Esophagus (tissue), 2 donors: ENCODE results near the gene PBX3. TPM values are rescaled to one million over a fixed set of nuclear protein-coding genes. Genes with fewer than 3 reads are reported as not detected.

Experiments
- H3K27ac ChIP-seq, 2 donors: one replicate each; pipeline ENCODE4 v1.5.1; 2013; ENCODE audit warnings: low read depth in 2 of 2, mild to moderate bottlenecking in 2 of 2, inconsistent platforms in 1 of 2, low read length in 1 of 2, moderate library complexity in 1 of 2
- H3K27me3 ChIP-seq, 2 donors: one replicate each; pipeline ENCODE4 v1.6.1; 2013; ENCODE audit warnings: low read length in 2 of 2, control low read depth in 1 of 2, mild to moderate bottlenecking in 1 of 2; ENCODE audit not compliant: insufficient read depth in 2 of 2, control insufficient read depth in 1 of 2
- H3K36me3 ChIP-seq, 2 donors: one replicate each; pipeline ENCODE4 v1.6.1; 2013; ENCODE audit warnings: low read length in 1 of 2; ENCODE audit not compliant: control insufficient read depth in 2 of 2, insufficient read depth in 2 of 2
- H3K4me1 ChIP-seq, 2 donors: one replicate each; pipeline ENCODE4 v1.6.1; 2013; ENCODE audit warnings: low read length in 1 of 2; ENCODE audit not compliant: control insufficient read depth in 2 of 2, insufficient read depth in 2 of 2
- H3K4me3 ChIP-seq, 2 donors: one replicate each; pipeline ENCODE4 v1.5.1; 2013; ENCODE audit warnings: low read length in 2 of 2, mild to moderate bottlenecking in 2 of 2, low read depth in 1 of 2, moderate library complexity in 1 of 2
- H3K9me3 ChIP-seq, 2 donors: one replicate each; pipeline ENCODE4 v1.6.1; 2013; ENCODE audit warnings: mild to moderate bottlenecking in 2 of 2, low read depth in 1 of 2, low read length in 1 of 2, moderate library complexity in 1 of 2; ENCODE audit not compliant: control insufficient read depth in 2 of 2, insufficient read depth in 1 of 2
- WGBS, 2 donors: extraction: QIAGEN DNeasy Blood & Tissue Kit; methylation state at CpG; one replicate each; pipeline ENCODE4 v1.1.7; 2013; 5-methylcytosine and 5-hydroxymethylcytosine counted together
- polyA plus RNA-seq, 2 donors: library from polyadenylated mRNA; stranded (reverse); fragments of 200-250 nt; gene quantifications; one replicate each; pipeline ENCODE4 v1.2.3, GENCODE V29; 2013
- donor health status: healthy with polysubstance abuse.
- donor health status: Bipolar disorder and iron deficiency.

PBX3 gene
- polyA plus RNA-seq, 2 donors: 3.5 to 6.9 TPM

GRCh38 chr9:125747765-125748445 lies 732 bp downstream of the PBX3 start:
- H3K4me1 ChIP-seq: peaks cover 0 to 2% of the 10 kb centered on the region in 2 donors
- H3K9me3 ChIP-seq: no peaks in the 10 kb centered on the region
- H3K27me3 ChIP-seq: no peaks in the 10 kb centered on the region
- peak overlapping the region; percentile 90 to 91 for H3K27ac ChIP-seq
- 0 to 1% methylated on average over 53 to 88 of the region's 88 CpGs for WGBS, 2 donors
- H3K36me3 ChIP-seq: no peaks in the 10 kb centered on the region
- H3K4me3 ChIP-seq: peak overlapping the region; percentile 83 to 88

DNA sequence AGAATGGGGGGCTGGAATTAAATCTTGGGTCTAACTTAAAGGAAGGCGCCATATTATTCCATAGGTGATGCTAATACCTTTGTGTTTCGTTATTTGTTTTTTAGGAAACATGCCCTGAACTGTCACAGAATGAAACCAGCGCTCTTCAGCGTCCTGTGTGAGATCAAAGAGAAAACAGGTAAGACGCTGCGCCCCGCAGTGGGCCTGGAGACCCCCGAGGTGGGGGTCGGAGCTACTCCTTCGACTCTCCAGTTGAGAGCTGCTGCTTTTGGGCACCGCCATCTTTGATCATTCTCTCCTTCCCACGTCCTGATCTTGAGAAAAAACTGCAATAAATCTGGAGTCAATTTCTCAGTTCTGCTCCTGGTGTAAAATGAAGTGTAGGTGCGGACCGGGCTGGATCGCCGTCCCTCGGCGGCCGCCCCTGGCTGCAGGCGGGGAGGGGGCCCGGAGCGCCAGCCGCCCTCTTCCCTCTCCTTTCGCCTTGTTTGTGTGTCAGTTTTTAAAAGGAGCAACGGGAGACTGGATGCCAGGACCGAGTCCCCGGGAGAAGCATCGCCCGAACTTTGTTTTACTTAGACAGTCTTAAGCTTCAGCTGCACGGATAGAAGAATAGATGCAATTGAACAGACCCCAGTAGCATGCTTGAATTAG lies 1.4 kb downstream of the PBX3 start:
- Histone ChIP-seq H3K4me3 (peak overlapping the region; percentile 83 to 88), H3K36me3 (no peaks in the 10 kb centered on the region), H3K4me1 (peaks cover 0 to 2% of the 10 kb centered on the region in 2 donors), H3K27ac (peak overlapping the region; percentile 90 to 91), H3K9me3 (no peaks in the 10 kb centered on the region), H3K27me3 (no peaks in the 10 kb centered on the region)
- WGBS, 2 donors: 29 to 31% methylated on average over 30 of the region's 30 CpGs

GRCh38 chr9:125749287-125749935 lies 2.2 kb downstream of the PBX3 start:
- H3K36me3 ChIP-seq: no peaks in the 10 kb centered on the region
- peaks cover 0 to 2% of the 10 kb centered on the region in 2 donors for H3K4me1 ChIP-seq
- no peaks in the 10 kb centered on the region for H3K27me3 ChIP-seq
- peak overlapping the region in 1 of 2 donors; percentile 83 for H3K4me3 ChIP-seq
- H3K27ac ChIP-seq: no peak overlapping the region
- 51 to 57% methylated on average over 4 of the region's 4 CpGs for WGBS, 2 donors
- no peaks in the 10 kb centered on the region for H3K9me3 ChIP-seq

DNA sequence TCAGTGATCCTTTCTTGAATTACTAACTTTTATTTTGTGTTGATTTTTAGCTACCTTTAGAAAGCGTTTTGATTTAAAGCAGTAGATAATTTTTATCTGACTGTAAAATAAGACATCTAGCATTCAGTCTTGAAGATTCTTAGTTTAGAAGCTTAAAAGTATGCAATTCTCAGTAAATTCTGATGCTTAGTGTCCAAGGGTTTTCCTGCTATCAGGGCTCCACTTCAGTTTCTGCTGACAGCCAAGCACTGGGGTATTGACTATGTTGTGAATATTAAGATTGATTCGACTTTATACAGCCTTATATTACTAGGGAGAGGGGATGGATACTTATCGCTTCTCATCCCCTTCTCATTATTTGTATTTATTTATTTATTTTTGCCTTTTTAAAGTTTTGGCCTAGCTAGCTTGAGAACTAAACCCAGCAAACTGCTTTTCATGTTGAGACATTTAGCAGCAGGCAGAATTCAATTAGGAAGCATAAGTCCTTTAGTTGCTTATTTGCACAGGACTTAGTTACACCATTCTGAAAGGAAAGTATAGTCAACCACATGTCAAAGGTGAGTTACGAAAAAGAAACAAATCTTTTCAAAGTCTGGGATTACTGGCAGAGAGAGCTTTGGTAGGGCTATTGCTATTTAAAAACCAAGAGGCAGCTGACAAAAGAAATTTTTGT lies 2.9 kb downstream of the PBX3 start:
- Histone ChIP-seq H3K4me3 (peak overlapping the region in 1 of 2 donors; percentile 20), H3K27me3 (no peaks in the 10 kb centered on the region), H3K36me3 (no peaks in the 10 kb centered on the region), H3K4me1 (peaks cover 0 to 2% of the 10 kb centered on the region in 2 donors), H3K9me3 (no peaks in the 10 kb centered on the region), H3K27ac (peak overlapping the region in 1 of 2 donors; percentile 35)
- WGBS, 2 donors: 44 to 54% methylated on average over 4 of the region's 4 CpGs

DNA sequence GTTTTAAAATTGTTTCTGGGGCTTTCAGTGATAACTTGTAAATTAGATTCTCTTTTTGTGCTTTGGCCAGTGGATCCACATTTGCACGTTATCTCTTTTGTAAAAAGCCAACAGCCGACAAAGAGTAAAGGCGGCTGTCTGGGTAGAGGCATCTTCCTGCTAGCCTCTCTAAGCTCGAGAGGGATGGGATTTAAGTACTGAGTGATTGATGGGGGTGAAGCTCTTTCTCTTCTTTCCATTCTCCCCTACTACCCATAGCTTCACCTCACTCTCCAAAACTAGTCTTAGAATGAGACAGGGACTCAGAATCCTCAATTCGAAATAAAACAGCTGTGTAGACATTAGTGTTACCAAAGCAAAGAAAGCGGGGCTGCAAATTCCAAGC lies 3.4 kb downstream of the PBX3 start:
- no peaks in the 10 kb centered on the region for H3K27me3 ChIP-seq
- H3K9me3 ChIP-seq: no peaks in the 10 kb centered on the region
- WGBS, 2 donors: 44 to 54% methylated on average over 6 of the region's 6 CpGs
- H3K36me3 ChIP-seq: no peaks in the 10 kb centered on the region
- peak overlapping the region in 1 of 2 donors; percentile 20 for H3K4me3 ChIP-seq
- peak overlapping the region in 1 of 2 donors; percentile 35 for H3K27ac ChIP-seq
- H3K4me1 ChIP-seq: peaks cover 0 to 2% of the 10 kb centered on the region in 2 donors

GRCh38 chr9:125752070-125752628 lies 5.0 kb downstream of the PBX3 start:
- H3K9me3 ChIP-seq: no peaks in the 10 kb centered on the region
- no peaks in the 10 kb centered on the region for H3K27me3 ChIP-seq
- no peaks in the 10 kb centered on the region for H3K36me3 ChIP-seq
- no peak overlapping the region for H3K27ac ChIP-seq
- no peak overlapping the region for H3K4me3 ChIP-seq
- WGBS, 2 donors: 51 to 66% methylated on average over 3 of the region's 3 CpGs
- peaks cover 0 to 2% of the 10 kb centered on the region in 2 donors for H3K4me1 ChIP-seq

GRCh38 chr9:125754096-125754495 lies 6.9 kb downstream of the PBX3 start:
- Histone ChIP-seq H3K36me3 (no peaks in the 10 kb centered on the region), H3K4me1 (peaks cover 0 to 2% of the 10 kb centered on the region in 2 donors)
- 59 to 66% methylated on average over 2 of the region's 2 CpGs for WGBS, 2 donors

GRCh38 chr9:125755340-125755739 lies 8.2 kb downstream of the PBX3 start:
- 63 to 68% methylated on average over 1 of the region's 1 CpG for WGBS, 2 donors
- Histone ChIP-seq H3K27ac (no peak overlapping the region), H3K4me1 (peaks cover 0 to 2% of the 10 kb centered on the region in 2 donors), H3K27me3 (no peaks in the 10 kb centered on the region), H3K9me3 (no peaks in the 10 kb centered on the region), H3K36me3 (no peaks in the 10 kb centered on the region), H3K4me3 (no peak overlapping the region)

More at GRCh38 chr9:125754096-125754495, 6.9 kb downstream of the PBX3 start:
- Histone ChIP-seq H3K4me3 (no peak overlapping the region), H3K9me3 (no peaks in the 10 kb centered on the region), H3K27me3 (no peaks in the 10 kb centered on the region), H3K27ac (no peak overlapping the region)

DNA sequence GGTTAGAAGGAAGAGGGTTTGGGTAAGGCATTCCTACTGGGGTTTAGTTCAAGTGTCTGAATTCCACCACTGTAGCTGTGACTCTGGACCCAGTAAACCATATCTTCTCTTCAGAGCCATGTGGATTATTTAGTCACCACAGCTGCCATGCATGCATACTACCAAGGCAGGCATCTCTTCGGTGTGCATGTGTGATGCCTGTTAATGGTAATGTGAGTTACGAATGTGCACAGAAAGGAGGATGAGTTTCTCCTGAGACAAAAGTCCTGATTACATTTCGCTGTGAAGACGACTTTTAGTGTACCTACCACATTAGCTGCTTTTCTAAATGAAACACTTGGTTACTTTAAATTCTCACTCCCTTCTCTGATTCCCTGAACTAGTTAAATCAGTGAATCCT lies 9.3 kb downstream of the PBX3 start:
- Histone ChIP-seq H3K9me3 (no peaks in the 10 kb centered on the region), H3K27me3 (no peaks in the 10 kb centered on the region), H3K4me1 (no peaks in the 10 kb centered on the region), H3K4me3 (no peak overlapping the region), H3K36me3 (no peaks in the 10 kb centered on the region), H3K27ac (no peak overlapping the region)
- 94 to 95% methylated on average over 4 of the region's 4 CpGs for WGBS, 2 donors
